ENCODE results near the gene NKX6-2.

NKX6-2 gene

DNA sequence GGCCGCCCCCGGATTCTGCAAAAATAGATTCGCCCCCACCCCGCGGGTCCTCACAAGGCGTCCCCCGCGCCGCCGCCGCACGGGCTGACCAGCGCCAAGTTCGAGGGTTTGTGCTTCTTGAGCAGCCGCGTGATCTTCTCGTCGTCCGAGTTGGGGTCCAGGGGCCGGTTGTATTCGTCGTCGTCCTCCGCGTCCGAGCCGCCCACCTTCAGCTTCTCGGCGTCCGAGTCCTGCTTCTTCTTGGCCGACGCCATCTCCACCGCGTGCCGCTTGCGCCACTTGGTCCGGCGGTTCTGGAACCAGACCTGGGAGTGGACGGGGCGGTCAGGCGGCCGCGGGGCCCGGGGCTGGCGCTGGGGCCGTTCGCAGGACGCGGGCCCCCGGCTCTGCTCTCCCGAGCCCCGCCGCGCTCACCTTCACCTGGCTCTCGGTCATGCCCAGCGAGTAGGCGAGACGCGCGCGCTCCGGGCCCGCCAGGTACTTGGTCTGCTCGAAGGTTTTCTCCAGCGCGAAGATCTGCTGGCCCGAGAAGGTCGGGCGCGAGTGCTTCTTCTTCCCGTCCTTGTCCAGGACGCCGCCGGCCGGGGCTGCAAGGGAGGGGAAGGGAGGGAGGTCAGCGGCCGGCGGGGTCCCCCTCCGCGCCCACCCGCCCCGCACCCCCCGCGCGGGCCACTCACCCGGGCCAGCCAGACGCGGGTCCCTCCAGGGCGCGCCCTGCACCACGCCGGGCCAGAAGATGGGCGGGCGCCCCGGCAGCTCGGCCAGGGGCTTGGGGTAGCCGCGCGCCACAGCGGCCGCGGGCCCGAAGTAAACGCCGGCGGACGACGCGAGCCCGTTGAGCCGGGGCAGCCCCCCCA lies 853 bp downstream of the NKX6-2 start:
- Histone ChIP-seq H3K27me3 (ENCODE audit: control insufficient read depth in 1 of 2, insufficient read depth in 2 of 2, low read length in 2 of 2) (peaks cover 0 to 61% of the 10 kb centered on the region in 2 donors), H3K9me3 (ENCODE audit: low read length) (no peaks in the 10 kb centered on the region), H3K27ac (ENCODE audit: low read depth, low read length) (no peak overlapping the region), H3K4me1 (ENCODE audit: insufficient read depth, low read length) (peaks cover 4% of the 10 kb centered on the region), H3K4me3 (ENCODE audit: low read depth in 1 of 2, low read length in 2 of 2) (no peak overlapping the region), H3K36me3 (ENCODE audit: insufficient read depth, low read length) (peaks cover 16% of the 10 kb centered on the region), H3K9ac (ENCODE audit: low read length) (no peak overlapping the region)

DNA sequence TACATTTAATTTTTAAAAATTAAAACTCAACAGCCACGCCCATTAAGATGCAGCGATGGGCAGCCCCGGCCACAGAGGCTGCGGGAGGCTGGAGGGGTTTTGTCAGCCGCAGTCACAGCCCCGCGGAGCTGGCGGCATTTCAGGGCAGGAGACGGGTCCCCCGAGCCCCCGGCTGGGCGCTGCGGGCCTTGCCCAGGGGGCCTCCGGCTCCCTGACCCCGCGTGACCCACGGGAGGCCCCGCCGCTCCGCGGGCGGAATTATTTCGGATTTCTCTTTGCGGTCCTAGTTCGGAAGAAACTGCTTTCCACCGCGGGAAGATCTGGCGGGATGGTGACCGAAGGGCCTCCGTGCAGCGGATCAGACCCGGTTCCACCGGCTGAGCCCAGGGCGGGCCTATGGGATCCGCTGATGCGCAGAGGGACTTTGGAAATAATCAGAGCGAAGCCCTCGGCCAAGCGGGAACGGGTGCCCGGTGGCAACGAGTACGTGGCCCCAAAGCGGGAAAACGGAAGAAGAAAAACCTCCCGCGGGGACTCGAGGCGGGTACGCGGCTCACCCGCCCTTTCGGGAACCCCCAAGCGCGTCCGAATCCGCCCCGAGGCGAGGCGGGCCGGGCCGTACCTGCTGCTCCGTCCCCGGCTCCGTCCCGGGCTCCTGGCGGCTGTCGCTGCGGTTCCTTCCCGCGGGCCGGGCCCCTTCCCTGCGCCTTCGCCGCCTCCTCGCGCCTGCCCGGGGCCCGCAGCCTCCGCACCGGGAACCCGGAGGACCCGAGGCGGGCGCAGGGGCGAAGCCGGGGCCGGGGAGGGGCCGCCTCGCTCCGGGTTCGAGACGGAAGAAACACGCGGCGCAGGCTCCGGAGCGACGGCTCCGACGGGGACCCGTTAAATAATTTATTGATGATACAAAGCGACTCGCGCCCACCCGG lies 1.7 kb downstream of the NKX6-2 start:
- Histone ChIP-seq H3K4me1 (ENCODE audit: insufficient read depth, low read length) (peaks cover 4% of the 10 kb centered on the region), H3K9me3 (ENCODE audit: low read length) (no peaks in the 10 kb centered on the region), H3K27me3 (ENCODE audit: control insufficient read depth in 1 of 2, insufficient read depth in 2 of 2, low read length in 2 of 2) (peaks cover 0 to 52% of the 10 kb centered on the region in 2 donors), H3K9ac (ENCODE audit: low read length) (no peak overlapping the region), H3K4me3 (ENCODE audit: low read depth in 1 of 2, low read length in 2 of 2) (no peak overlapping the region), H3K27ac (ENCODE audit: low read depth, low read length) (no peak overlapping the region), H3K36me3 (ENCODE audit: insufficient read depth, low read length) (peaks cover 16% of the 10 kb centered on the region)

DNA sequence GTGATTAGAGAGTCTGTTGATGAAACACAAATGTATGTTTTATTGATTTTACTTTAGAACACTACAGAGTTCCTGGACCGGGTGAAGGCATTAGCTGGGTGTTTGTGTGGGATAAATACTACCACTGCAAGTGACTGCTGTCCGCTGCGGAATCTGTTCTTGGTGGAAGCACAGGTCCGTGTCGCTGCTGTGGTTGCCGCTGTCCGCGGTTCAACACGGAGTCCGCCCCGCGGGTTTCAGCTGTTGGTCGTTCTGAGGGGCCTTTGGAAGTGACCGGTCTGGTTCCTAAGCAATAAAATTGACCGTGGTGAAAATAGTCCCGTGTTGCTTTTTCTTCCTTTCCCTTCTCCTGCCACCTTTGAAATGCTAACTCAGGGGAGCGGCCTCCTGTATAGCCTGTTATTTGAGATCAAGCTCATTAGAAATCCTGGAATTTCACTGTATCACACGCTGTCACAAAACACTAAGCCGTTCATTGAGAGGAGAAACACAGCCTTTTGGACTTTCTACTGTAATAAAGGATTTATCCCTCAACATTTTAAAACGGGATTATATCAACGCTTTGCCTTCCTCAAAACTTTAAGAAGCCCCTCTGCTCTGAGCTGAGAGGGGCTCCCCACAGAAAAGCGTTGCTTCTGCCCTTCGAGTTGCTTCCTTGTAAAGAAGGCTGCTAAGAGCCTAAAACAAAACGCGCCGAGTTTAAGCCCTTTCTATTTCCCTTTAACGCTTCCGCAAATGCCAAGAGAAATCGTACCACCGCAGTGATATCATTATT lies 2.6 kb downstream of the NKX6-2 start:
- H3K4me1 ChIP-seq (ENCODE audit: insufficient read depth, low read length) = peaks cover 4% of the 10 kb centered on the region
- no peak overlapping the region for H3K4me3 ChIP-seq (ENCODE audit: low read depth in 1 of 2, low read length in 2 of 2)
- H3K36me3 ChIP-seq (ENCODE audit: insufficient read depth, low read length) = peaks cover 21% of the 10 kb centered on the region
- H3K27ac ChIP-seq (ENCODE audit: low read depth, low read length) = no peak overlapping the region
- peaks cover 0 to 43% of the 10 kb centered on the region in 2 donors for H3K27me3 ChIP-seq (ENCODE audit: control insufficient read depth in 1 of 2, insufficient read depth in 2 of 2, low read length in 2 of 2)
- H3K9ac ChIP-seq (ENCODE audit: low read length) = no peak overlapping the region
- no peaks in the 10 kb centered on the region for H3K9me3 ChIP-seq (ENCODE audit: low read length)

DNA sequence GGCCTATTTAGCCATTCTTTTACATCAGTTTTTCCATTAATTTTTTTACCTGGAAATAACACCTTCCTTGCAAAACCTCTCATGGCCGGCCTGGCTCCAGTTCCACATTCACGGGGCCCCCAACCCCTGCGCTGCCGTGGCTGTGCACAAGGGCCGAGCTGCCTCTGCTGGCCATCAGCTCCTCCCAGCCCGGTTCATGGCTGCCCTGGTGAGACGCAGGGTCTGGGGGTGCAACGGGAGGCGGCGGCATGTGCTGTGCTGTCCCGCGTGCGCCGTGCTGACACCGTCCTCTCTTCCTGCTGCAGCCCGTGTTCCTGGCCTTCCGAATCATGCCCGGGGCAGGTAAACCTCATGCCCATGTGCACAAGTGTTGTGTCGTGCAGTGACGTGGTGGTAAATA lies 4.4 kb downstream of the NKX6-2 start:
- H3K9me3 ChIP-seq (ENCODE audit: low read length) = no peaks in the 10 kb centered on the region
- no peak overlapping the region for H3K9ac ChIP-seq (ENCODE audit: low read length)
- no peak overlapping the region for H3K4me3 ChIP-seq (ENCODE audit: low read depth in 1 of 2, low read length in 2 of 2)
- H3K36me3 ChIP-seq (ENCODE audit: insufficient read depth, low read length) = peaks cover 26% of the 10 kb centered on the region
- no peak overlapping the region for H3K27ac ChIP-seq (ENCODE audit: low read depth, low read length)
- peaks cover 0 to 25% of the 10 kb centered on the region in 2 donors for H3K27me3 ChIP-seq (ENCODE audit: control insufficient read depth in 1 of 2, insufficient read depth in 2 of 2, low read length in 2 of 2)
- H3K4me1 ChIP-seq (ENCODE audit: insufficient read depth, low read length) = no peaks in the 10 kb centered on the region

DNA sequence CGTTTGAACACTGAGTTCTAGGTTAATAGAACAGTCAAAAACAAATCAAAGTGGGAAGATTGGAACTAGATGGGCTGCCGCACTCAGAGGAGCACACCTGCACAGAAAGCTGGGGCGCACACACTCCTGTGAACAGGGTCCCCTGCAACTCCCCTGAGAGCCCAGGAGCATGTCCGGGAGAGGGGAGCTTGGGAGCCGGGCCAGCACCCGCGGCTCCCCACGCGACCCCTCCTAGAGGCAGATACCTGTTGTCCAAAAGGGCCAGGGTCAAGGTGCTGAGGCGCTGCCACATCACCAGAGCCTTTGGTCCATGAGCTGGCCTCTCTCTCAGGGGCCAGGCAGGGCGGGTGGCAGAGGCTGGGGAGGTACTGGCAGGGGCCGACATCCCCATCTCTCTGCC lies 5.6 kb downstream of the NKX6-2 start:
- H3K36me3 ChIP-seq (ENCODE audit: insufficient read depth, low read length) = peaks cover 26% of the 10 kb centered on the region
- no peaks in the 10 kb centered on the region for H3K4me1 ChIP-seq (ENCODE audit: insufficient read depth, low read length)

DNA sequence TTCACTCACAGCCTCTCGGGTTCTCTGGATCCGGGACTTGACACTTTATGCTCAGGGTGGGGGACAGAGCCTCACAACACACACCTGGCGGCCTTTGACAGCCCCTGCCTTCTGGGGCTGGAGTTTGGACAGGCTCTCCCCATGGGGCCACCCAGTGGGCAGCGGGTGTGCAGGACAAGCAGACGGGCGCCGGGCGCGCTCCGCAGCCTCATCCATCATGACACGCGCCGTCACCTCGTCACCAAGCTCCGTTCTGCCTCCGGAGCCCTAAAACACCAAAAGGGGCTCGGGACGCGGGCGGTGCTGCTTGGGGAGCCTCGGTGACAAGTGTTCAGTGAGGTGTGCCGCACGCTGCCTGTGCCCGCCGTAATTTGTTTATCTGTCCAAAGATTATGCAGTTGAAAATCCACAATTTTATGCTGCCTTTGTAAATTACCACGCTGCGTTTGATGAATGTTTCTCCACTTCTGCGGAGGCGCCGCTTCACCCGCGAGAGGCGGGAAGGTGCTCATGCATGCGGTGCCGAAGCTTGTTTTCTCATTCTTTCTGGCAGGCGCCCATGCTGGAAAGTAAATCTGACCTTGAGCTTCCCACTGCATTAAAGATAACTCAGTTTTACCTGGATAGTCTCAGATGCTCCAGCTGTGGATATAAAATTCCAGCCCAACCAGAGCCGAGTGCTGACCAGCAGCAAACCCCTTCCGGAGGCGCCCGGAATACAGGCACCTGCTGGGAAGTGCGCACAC lies 6.2 kb downstream of the NKX6-2 start:
- H3K4me3 ChIP-seq (ENCODE audit: low read depth in 1 of 2, low read length in 2 of 2) = no peak overlapping the region
- H3K36me3 ChIP-seq (ENCODE audit: insufficient read depth, low read length) = peaks cover 26% of the 10 kb centered on the region
- H3K27me3 ChIP-seq (ENCODE audit: control insufficient read depth in 1 of 2, insufficient read depth in 2 of 2, low read length in 2 of 2) = peaks cover 0 to 16% of the 10 kb centered on the region in 2 donors
- no peaks in the 10 kb centered on the region for H3K9me3 ChIP-seq (ENCODE audit: low read length)
- no peaks in the 10 kb centered on the region for H3K4me1 ChIP-seq (ENCODE audit: insufficient read depth, low read length)
- H3K27ac ChIP-seq (ENCODE audit: low read depth, low read length) = no peak overlapping the region
- H3K9ac ChIP-seq (ENCODE audit: low read length) = no peak overlapping the region

More for the DNA sequence above, 5.6 kb downstream of the NKX6-2 start:
- Histone ChIP-seq H3K27ac (ENCODE audit: low read depth, low read length) (no peak overlapping the region), H3K9ac (ENCODE audit: low read length) (no peak overlapping the region), H3K4me3 (ENCODE audit: low read depth in 1 of 2, low read length in 2 of 2) (no peak overlapping the region), H3K9me3 (ENCODE audit: low read length) (no peaks in the 10 kb centered on the region), H3K27me3 (ENCODE audit: control insufficient read depth in 1 of 2, insufficient read depth in 2 of 2, low read length in 2 of 2) (peaks cover 0 to 21% of the 10 kb centered on the region in 2 donors)

DNA sequence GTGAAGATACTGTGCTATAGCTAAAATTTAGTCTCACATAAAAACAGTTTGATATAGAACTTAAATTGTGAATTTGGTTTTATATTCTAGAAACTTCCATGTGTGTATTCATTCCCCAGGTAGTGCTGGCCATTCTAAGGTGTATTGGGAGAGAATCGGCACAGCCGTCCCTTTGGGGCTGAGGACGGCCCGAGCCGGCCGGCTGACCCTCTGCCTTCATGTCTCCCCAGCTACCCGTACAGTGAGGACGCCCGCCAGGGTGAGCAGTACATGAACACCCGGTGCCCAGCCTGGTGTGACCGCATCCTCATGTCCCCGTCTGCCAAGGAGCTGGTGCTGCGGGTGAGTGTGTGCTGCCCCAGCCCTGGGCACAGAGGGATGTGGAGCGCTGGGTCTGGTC lies 8.5 kb downstream of the NKX6-2 start:
- Histone ChIP-seq H3K9ac (ENCODE audit: low read length) (no peak overlapping the region), H3K9me3 (ENCODE audit: low read length) (no peaks in the 10 kb centered on the region), H3K27me3 (ENCODE audit: control insufficient read depth in 1 of 2, insufficient read depth in 2 of 2, low read length in 2 of 2) (peaks cover 0 to 4% of the 10 kb centered on the region in 2 donors), H3K27ac (ENCODE audit: low read depth, low read length) (no peak overlapping the region), H3K4me1 (ENCODE audit: insufficient read depth, low read length) (no peaks in the 10 kb centered on the region), H3K36me3 (ENCODE audit: insufficient read depth, low read length) (peaks cover 17% of the 10 kb centered on the region), H3K4me3 (ENCODE audit: low read depth in 1 of 2, low read length in 2 of 2) (no peak overlapping the region)

DNA sequence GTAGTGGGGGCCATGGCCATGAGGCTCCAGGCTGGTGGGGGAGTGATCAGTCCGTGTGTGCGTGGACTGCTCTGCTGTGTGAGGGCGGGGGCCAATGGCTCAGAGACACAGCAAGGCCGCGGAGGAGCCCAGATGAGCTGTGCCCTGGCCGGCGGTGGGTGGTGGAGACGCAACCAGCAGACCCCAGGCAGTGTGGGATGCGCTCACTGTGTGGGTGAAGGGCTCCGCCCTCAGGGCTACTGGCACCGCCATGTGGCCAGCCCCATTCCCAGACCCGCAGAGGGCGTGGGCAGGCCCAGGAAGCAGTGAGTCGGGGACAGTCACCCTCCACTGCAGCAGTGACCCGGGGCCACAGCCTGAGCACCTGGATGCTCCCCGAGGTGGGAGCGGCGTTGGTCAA lies 9.1 kb downstream of the NKX6-2 start:
- Histone ChIP-seq H3K9ac (ENCODE audit: low read length) (no peak overlapping the region), H3K27me3 (ENCODE audit: control insufficient read depth in 1 of 2, insufficient read depth in 2 of 2, low read length in 2 of 2) (peaks cover 0 to 4% of the 10 kb centered on the region in 2 donors), H3K36me3 (ENCODE audit: insufficient read depth, low read length) (peaks cover 11% of the 10 kb centered on the region), H3K9me3 (ENCODE audit: low read length) (no peaks in the 10 kb centered on the region), H3K4me3 (ENCODE audit: low read depth in 1 of 2, low read length in 2 of 2) (no peak overlapping the region), H3K27ac (ENCODE audit: low read depth, low read length) (no peak overlapping the region), H3K4me1 (ENCODE audit: insufficient read depth, low read length) (no peaks in the 10 kb centered on the region)

DNA sequence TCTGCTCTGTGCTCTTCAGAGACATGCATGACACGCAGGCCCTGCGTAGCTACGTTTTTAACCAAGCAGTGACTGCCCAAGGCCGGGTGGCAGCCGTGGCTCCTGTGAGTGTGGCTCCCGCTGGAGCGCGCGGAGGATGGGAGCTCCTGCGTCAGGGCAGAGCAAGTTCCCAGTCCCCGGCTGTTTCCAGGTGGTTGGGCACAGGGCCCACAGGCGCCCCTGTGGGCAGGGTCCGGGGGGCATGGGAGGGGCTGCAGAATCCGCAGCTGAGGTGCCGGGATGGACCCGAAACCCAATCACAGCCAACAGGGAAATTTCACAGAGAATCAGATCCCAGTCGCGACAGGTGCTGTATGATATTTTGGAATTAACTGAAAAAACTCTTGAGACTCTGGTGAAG lies 9.8 kb downstream of the NKX6-2 start:
- H3K27me3 ChIP-seq (ENCODE audit: control insufficient read depth in 1 of 2, insufficient read depth in 2 of 2, low read length in 2 of 2) = peaks cover 0 to 4% of the 10 kb centered on the region in 2 donors
- H3K36me3 ChIP-seq (ENCODE audit: insufficient read depth, low read length) = peaks cover 10% of the 10 kb centered on the region
- H3K9ac ChIP-seq (ENCODE audit: low read length) = no peak overlapping the region
- no peak overlapping the region for H3K27ac ChIP-seq (ENCODE audit: low read depth, low read length)
- no peaks in the 10 kb centered on the region for H3K4me1 ChIP-seq (ENCODE audit: insufficient read depth, low read length)
- no peak overlapping the region for H3K4me3 ChIP-seq (ENCODE audit: low read depth in 1 of 2, low read length in 2 of 2)
- no peaks in the 10 kb centered on the region for H3K9me3 ChIP-seq (ENCODE audit: low read length)

DNA sequence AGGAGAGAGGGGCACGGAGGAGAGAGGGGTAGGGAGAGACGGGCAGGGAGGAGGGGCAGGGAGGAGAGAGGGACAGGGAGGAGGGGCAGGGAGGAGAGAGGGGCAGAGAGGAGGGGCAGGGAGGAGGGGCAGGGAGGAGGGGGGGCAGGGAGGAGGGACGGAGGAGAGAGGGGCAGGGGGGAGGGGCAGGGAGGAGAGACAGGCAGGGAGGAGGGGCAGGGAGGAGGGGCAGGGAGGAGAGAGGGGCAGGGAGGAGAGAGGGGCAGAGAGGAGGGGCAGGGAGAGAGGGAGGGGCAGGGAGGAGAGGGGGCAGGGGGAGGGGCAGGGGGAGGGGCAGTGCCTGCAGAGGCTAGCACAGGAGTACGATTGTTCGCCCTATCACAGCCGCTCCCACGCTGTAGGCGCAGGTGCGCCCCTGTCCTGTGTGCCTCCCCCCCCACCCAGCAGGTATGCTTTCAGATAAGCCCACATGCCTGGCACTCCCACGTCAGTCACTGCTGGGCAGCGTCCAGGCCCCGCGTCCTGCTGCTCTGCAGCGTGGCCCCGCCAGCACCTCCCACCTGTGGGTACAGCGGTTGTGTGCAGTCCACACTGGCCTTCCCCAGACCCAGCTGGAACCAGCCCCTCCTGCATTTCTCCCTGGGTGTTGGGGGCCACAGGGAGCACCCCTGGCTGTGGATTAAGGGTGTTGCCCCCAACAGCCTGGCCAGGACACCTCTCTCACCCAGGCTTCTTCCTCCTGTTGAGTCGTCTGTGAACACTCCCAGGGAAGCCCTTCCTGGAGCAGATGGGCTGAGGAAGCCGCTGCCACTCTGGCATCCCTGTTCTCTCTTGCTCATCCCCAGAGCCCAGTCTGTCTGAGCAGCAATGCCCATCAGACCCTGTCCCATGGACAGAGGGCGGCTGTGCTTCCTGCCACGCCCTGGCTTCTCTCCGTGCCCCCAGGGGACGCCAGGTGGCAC lies 10.8 kb downstream of the NKX6-2 start:
- Histone ChIP-seq H3K27ac (ENCODE audit: low read depth, low read length) (no peak overlapping the region), H3K9me3 (ENCODE audit: low read length) (no peaks in the 10 kb centered on the region), H3K27me3 (ENCODE audit: control insufficient read depth in 1 of 2, insufficient read depth in 2 of 2, low read length in 2 of 2) (peaks cover 0 to 4% of the 10 kb centered on the region in 2 donors), H3K36me3 (ENCODE audit: insufficient read depth, low read length) (peaks cover 10% of the 10 kb centered on the region), H3K9ac (ENCODE audit: low read length) (no peak overlapping the region), H3K4me1 (ENCODE audit: insufficient read depth, low read length) (no peaks in the 10 kb centered on the region), H3K4me3 (ENCODE audit: low read depth in 1 of 2, low read length in 2 of 2) (no peak overlapping the region)

Measured in muscle layer of colon (tissue), 2 donors.